ENCODE results near the gene PPTC7.

The PPTC7 gene, protein sequence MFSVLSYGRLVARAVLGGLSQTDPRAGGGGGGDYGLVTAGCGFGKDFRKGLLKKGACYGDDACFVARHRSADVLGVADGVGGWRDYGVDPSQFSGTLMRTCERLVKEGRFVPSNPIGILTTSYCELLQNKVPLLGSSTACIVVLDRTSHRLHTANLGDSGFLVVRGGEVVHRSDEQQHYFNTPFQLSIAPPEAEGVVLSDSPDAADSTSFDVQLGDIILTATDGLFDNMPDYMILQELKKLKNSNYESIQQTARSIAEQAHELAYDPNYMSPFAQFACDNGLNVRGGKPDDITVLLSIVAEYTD

DNA sequence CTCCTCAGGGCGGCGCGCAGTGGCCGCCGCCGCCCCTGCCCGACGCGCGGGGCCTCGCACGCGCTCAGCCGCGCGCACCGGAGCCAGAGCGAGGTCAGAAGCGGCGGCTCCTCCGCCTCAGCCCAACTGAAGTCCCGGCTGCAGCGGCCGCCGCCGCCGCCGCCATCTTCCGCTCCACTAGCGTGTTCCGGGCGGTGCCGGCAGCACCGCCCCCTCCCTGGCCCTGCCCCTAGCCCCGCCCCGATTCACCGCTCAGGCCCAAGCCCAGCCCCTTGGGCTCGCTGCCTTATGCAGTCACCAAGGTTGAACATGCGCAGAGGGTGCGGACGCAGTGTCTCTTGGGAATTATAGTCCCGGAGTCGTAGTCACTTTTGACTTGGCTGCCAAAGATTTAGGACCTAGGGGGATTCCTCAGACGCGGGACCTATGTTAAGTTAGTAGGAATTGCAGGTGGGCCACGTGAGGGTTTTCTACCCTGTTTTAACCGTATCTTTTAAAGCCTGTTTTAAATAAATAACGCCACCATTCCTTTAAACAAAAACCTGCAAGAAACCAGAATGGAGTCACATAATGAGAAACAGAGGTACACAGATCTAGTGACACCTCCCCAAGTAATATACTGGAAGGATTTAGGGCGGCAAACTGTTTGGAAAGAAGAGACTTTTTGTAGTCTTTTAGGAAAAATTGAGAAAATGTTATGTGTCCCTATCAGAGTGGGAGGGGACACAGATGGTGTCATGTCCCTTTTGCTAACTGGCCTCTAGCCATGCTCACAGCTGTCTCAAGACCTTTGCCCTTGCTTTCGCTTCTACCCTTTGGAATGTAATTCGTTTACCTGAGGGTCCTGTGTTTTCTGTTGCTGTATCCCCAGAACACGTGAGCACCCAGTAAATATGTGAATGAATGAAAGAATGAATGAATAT is at the start of gene PPTC7:
PPTC7 (minus strand) TSS at position 182 of the 923 bp plus-strand sequence. CDS start 287 bp downstream, outside the sequence.
- H3K27ac ChIP-seq = peak within 1 kb of the TSS; percentile 91
- TF ChIP-seq, protein P1, sequence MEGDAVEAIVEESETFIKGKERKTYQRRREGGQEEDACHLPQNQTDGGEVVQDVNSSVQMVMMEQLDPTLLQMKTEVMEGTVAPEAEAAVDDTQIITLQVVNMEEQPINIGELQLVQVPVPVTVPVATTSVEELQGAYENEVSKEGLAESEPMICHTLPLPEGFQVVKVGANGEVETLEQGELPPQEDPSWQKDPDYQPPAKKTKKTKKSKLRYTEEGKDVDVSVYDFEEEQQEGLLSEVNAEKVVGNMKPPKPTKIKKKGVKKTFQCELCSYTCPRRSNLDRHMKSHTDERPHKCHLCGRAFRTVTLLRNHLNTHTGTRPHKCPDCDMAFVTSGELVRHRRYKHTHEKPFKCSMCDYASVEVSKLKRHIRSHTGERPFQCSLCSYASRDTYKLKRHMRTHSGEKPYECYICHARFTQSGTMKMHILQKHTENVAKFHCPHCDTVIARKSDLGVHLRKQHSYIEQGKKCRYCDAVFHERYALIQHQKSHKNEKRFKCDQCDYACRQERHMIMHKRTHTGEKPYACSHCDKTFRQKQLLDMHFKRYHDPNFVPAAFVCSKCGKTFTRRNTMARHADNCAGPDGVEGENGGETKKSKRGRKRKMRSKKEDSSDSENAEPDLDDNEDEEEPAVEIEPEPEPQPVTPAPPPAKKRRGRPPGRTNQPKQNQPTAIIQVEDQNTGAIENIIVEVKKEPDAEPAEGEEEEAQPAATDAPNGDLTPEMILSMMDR (conservative IDR thresholded peaks at IDR 0.05) = no peak

DNA sequence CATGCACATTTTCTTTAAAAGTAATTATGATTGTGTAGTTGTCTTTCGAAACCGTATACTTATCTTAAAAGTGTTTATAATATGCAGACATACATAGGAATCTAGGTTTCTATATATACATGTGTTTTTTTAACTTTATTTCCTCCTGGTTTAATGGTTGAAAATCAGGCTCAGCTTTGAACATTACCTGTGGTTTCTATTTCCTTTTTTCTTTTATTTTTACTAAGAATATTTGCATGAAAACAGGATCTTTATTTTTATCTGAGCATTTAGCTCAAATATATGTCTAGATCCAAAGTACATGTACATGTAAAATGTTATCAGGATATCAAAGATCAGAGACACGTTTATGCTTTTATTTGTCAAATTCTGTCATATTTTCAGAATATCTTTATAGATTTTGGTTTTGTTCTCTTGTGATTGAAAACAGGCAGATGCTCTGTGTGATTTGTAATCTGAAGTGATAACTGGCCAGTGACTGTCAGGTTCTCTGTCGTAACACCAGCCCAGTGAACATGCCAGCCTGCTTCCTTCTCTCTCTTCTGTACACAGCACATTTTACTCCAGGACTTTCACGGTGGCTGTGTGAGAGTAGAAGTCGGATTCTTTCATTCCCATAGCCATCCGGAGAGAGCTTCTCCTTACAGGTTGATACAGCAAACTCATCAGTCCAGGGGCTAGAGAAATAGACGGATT is 44.5 kb upstream of the PPTC7 start:
- no peak overlapping the region for H3K27ac ChIP-seq
- TF ChIP-seq, protein P1 (conservative IDR thresholded peaks at IDR 0.05) = no peak

DNA sequence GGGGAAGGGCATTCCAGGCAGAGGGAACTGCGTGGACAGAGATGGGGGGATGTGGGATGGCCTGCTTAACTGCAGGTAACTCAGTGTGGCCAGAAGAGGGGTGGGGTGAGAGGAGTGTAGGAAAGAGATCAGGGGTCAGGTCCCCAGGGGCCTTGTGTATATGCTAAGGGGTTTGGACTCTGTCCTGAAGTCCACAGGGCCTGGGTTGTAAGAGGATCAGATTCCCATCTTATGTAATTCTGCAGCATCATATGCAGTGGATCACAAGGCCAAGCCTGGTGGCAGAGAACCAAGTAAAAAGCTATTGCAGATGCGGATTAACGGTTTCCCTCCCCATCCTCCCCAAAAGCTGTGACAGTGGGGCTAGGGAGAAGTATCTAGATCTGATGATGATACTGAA is 39.5 kb upstream of the PPTC7 start:
- no peak overlapping the region for H3K27ac ChIP-seq
- TF ChIP-seq, protein P1 (conservative IDR thresholded peaks at IDR 0.05) = no peak

DNA sequence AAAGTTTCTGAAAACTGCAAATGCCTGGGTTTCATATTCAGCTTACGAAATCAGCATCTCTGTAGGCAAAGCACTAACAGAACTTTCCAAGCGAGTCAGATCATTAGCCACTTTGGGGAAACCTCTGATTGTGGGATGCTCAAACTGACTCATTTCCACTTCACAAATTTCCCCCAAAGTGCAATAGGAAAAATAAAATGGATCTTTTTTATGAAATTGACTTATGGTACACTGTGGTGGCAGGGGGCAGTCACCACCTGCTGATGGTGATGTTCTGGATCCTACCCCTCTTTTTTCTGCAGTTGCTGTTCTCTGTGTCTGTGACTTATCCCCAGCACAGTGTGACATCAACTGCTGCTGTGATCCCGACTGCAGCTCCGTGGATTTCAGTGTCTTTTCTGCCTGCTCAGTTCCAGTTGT is 36.4 kb upstream of the PPTC7 start:
- no peak overlapping the region for H3K27ac ChIP-seq
- TF ChIP-seq, protein P1 (conservative IDR thresholded peaks at IDR 0.05) = no peak

DNA sequence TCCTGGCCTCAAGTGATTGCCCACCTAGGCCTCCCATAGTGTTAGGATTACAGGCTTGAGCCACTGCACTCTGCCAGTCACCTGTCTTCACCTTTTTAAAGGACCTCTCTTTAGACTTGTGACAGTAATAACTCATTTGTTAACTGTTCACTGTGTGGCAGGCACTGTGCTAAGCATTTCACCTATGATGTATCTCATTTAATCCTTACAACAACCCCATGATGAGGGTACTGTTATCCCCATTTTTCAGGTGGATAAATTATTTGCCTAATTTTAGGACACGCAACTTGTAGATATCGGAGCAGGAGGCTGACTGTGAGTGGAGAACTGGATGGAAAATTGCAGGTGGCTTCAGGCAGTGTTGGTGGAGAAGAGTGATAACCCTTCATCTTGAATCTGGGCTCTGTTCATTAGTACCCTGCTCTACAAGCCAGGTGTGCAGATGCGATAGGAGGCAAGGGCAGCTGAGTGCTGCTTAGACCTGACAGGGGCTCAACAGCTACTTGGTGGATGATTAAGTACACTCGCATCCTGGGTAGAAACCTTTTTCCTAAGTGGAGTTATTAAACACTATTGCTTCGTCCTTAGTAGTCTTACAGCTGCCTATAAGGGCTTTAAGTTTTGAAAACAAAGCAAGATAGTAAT is 33.5 kb upstream of the PPTC7 start:
- H3K27ac ChIP-seq = no peak overlapping the region
- TF ChIP-seq, protein P1 (conservative IDR thresholded peaks at IDR 0.05) = no peak

DNA sequence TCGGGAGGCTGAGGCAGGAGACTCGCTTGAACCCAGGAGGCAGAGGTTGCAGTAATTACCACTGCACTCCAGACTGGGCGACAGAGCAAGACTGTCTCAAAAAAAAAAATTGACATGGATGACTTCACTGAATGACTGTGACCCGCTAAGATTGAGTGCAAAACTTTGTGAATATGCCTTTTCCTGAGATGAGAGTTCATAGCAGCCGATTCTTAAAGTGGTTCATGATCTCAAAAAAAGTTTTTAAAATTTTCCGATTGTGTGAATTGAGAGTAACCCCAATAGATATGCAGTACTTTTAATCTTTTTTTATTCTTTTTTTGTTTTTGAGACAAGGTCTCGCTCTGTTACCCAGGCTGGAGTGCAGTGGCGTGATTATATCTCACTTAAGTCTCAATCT is 32.1 kb upstream of the PPTC7 start:
- TF ChIP-seq, protein P1 (conservative IDR thresholded peaks at IDR 0.05) = no peak
- H3K27ac ChIP-seq = no peak overlapping the region
